Measurements from ENCODE around the gene ECI1.
"Not testable (repeated sequence)": the region's sequence is repeated elsewhere in the genome, so short reads cannot be mapped to it uniquely, and the experiment has no call there.

DNA sequence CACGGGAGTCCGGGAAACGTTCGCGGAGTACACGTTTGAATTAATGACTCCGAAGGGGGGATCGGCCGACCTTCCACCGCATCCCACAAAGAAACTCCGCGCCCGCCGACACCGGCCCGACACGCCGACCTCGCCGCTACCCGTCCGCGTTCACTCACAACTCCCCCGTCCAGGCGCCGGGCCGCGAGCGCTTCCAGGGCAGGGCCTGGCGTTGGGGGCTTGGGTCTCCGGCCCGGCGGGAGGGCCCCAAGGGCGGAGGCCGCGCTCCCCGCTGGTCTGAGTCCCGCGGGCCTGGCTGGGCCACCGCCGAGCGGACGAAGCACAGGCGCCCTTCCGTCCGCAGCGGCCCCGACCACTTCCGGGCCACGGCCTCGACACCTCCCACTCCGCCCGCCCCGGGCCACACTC, 16.1 kb upstream of the ECI1 start:
- TF ChIP-seq, protein P1, sequence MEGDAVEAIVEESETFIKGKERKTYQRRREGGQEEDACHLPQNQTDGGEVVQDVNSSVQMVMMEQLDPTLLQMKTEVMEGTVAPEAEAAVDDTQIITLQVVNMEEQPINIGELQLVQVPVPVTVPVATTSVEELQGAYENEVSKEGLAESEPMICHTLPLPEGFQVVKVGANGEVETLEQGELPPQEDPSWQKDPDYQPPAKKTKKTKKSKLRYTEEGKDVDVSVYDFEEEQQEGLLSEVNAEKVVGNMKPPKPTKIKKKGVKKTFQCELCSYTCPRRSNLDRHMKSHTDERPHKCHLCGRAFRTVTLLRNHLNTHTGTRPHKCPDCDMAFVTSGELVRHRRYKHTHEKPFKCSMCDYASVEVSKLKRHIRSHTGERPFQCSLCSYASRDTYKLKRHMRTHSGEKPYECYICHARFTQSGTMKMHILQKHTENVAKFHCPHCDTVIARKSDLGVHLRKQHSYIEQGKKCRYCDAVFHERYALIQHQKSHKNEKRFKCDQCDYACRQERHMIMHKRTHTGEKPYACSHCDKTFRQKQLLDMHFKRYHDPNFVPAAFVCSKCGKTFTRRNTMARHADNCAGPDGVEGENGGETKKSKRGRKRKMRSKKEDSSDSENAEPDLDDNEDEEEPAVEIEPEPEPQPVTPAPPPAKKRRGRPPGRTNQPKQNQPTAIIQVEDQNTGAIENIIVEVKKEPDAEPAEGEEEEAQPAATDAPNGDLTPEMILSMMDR (conservative IDR thresholded peaks at IDR 0.05; ENCODE audit: low read depth in 2 of 2), result not testable (repeated sequence)
- TF ChIP-seq, protein P2, sequence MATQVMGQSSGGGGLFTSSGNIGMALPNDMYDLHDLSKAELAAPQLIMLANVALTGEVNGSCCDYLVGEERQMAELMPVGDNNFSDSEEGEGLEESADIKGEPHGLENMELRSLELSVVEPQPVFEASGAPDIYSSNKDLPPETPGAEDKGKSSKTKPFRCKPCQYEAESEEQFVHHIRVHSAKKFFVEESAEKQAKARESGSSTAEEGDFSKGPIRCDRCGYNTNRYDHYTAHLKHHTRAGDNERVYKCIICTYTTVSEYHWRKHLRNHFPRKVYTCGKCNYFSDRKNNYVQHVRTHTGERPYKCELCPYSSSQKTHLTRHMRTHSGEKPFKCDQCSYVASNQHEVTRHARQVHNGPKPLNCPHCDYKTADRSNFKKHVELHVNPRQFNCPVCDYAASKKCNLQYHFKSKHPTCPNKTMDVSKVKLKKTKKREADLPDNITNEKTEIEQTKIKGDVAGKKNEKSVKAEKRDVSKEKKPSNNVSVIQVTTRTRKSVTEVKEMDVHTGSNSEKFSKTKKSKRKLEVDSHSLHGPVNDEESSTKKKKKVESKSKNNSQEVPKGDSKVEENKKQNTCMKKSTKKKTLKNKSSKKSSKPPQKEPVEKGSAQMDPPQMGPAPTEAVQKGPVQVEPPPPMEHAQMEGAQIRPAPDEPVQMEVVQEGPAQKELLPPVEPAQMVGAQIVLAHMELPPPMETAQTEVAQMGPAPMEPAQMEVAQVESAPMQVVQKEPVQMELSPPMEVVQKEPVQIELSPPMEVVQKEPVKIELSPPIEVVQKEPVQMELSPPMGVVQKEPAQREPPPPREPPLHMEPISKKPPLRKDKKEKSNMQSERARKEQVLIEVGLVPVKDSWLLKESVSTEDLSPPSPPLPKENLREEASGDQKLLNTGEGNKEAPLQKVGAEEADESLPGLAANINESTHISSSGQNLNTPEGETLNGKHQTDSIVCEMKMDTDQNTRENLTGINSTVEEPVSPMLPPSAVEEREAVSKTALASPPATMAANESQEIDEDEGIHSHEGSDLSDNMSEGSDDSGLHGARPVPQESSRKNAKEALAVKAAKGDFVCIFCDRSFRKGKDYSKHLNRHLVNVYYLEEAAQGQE (IDR thresholded peaks at IDR 0.05; ENCODE audit: unreplicated experiment), result not testable (repeated sequence)
- TF ChIP-seq EZH2 (IDR thresholded peaks at IDR 0.05; ENCODE audit: low read depth, unreplicated experiment); EZH2phosphoT487 (IDR thresholded peaks at IDR 0.05; ENCODE audit: unreplicated experiment); JUNB (IDR thresholded peaks at IDR 0.05; ENCODE audit: unreplicated experiment); POLR2AphosphoS5 (IDR thresholded peaks at IDR 0.05; ENCODE audit: low read depth); CREB1 (CRISPR knock-in tag; IDR thresholded peaks at IDR 0.05; ENCODE audit: low read depth); NANOG (IDR thresholded peaks at IDR 0.05; ENCODE audit: borderline replicate concordance): not testable (repeated sequence)
- TF ChIP-seq, protein P3, sequence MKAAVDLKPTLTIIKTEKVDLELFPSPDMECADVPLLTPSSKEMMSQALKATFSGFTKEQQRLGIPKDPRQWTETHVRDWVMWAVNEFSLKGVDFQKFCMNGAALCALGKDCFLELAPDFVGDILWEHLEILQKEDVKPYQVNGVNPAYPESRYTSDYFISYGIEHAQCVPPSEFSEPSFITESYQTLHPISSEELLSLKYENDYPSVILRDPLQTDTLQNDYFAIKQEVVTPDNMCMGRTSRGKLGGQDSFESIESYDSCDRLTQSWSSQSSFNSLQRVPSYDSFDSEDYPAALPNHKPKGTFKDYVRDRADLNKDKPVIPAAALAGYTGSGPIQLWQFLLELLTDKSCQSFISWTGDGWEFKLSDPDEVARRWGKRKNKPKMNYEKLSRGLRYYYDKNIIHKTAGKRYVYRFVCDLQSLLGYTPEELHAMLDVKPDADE (IDR thresholded peaks at IDR 0.05), result not testable (repeated sequence)

Data from GM23338 (cell line).